Motor neuron (in vitro differentiated cells): ENCODE data around the gene MDM2. TPM values are rescaled to one million over a fixed set of nuclear protein-coding genes. Genes with fewer than 3 reads are reported as not detected.
A peak's percentile ranks its signal among the peaks of the same experiment; 100 is the strongest.

Source experiments
- ATAC-seq, 8 experiments: fragments of 200-7000 bp; cut with Tn5 transposase; replicated peaks in 6 of 8; 2 replicates each; pipeline ENCODE4 v1.8.0; 2021; ENCODE audit warnings: mild to moderate bottlenecking in 8 of 8, moderate library complexity in 8 of 8
- H3K27ac ChIP-seq, 2 donors: fragments of 250-450 bp; sonication (Bioruptor Pico); 2 replicates each; pipeline ENCODE4 v1.9.0; 2021; ENCODE audit warnings: antibody characterized with exemption in 2 of 2, mild to moderate bottlenecking in 2 of 2, moderate library complexity in 1 of 2
- H3K4me1 ChIP-seq, 2 donors: fragments of 250-450 bp; sonication (Bioruptor Pico); replicated peaks in 1 of 2; 2 replicates each; pipeline ENCODE4 v1.6.1; 2021; ENCODE audit warnings: antibody characterized with exemption in 2 of 2, mild to moderate bottlenecking in 2 of 2, moderate library complexity in 1 of 2
- H3K4me3 ChIP-seq, 5 donors: fragments of 250-450 bp; sonication (Bioruptor Pico); 2 replicates each; pipeline ENCODE4 v1.9.0; 2021; ENCODE audit warnings: antibody characterized with exemption in 5 of 5, mild to moderate bottlenecking in 5 of 5, moderate library complexity in 4 of 5
- WGBS, 10 experiments: fragments of 450-650 bp; shearing (Covaris generic); methylation state at CpG; one replicate each; pipeline ENCODE4 v1.0.0; 2022; 5-methylcytosine and 5-hydroxymethylcytosine counted together
- in situ Hi-C, 9 experiments: fragments of 400-800 bp; cut with MboI; loops; one replicate each; pipeline ENCODE4 v1.15.0; 2021; ENCODE audit warnings: low sequenced_read_pairs in 9 of 9, low pct_unique_long_range_greater_than_20kb in 2 of 9; ENCODE audit not compliant: unreplicated experiment in 9 of 9
- total RNA-seq, 8 experiments: library from RNA; unstranded; fragments of 300-600 nt; gene quantifications; 2 replicates each; pipeline versions ENCODE4 v1.2.3 to v1.2.4, GENCODE V29; 2022

Gene MDM2
- total RNA-seq, 8 experiments from 2014 or later, result 33.6 to 384 (median 99.5) TPM

DNA sequence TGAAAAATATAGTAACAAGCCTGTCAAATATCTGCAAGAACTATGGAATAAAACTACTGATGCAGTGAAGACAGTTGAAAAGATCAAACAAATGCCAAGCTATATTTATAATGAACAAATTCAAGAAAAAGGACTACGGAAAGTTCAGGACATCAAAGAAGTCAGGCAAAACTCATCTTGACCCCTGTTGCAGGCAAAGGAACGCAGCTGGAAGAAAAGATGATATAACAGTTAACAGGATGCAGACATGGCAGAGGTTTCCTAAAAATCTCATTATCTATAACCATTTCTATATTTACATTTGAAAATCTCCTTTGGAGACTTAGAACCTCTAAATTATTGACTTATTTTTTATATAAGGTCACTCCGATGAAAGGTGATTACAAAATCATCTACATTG lies 34.1 kb downstream of the MDM2 start:
- no peak for ATAC-seq

DNA sequence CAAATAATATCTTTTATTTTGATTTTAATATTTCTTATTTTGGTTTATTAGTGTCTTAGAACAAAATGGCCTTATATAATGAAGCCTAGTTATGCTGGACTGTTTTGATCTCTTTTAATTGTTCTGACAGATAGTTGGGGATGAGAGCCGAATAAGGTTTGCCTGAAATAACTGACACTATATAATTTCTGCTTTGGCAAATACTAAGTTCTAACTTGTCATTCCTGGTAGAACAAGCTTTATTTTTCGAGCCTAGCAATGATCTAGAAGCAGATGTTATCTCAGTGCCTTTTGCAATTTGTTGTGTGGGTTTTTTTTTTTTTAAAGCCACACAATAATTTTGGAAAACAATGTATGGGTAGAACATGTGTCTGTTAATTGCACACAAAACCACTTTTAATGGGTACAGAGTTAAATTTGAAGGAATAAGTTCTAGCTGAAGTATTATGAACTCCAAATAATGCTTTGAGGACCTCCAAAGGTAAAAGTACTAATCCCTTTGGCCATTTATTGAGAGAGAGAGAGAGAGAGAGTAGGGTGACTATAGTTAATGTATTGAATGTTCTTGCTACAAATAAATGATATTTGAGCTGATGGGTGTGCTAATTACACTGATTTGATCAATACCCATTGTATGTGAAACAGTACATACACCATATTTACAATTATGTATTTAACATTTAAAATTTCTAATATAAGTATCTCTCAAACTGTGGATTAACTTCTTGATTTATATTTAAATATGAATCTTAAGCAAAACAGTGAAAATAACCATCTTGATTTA lies 35.0 kb downstream of the MDM2 start:
- Histone ChIP-seq H3K27ac (no peak overlapping the region), H3K4me1 (no peaks in the 10 kb centered on the region), H3K4me3 (no peak overlapping the region)
- 35 to 100% (median 85%) methylated on average over 1 to 2 of the region's 2 CpGs for WGBS, 10 experiments
- in situ Hi-C loops, result no loop called here
- no peak for ATAC-seq

More for the DNA sequence above, 34.1 kb downstream of the MDM2 start:
- Histone ChIP-seq H3K4me3 (no peak overlapping the region), H3K27ac (no peak overlapping the region), H3K4me1 (no peaks in the 10 kb centered on the region)
- in situ Hi-C loops, result no loop called here
- 70 to 100% (median 94%) methylated on average over 1 to 3 of the region's 3 CpGs for WGBS, 10 experiments

DNA sequence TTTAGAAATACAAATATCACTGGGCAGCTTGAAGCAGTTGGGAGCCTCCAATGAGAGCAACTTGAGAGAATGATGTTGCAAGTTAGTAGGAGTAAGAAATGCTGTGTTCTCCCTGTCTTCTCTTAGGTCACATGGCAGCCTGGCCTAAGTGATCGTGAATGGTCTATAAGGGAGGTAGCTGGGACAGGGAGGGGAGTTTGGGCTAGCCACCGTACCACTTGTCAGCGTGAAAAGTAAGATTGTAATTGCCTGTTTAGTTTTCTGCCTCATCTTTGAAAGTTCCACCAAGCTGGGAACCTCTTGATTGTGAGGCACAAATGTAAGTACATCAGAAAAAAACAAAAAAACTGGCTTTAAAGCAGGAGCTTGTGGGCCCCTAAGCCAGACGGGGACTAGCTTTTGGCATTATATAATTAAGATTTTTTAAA lies 36.4 kb downstream of the MDM2 start:
- peak in 2 of 8 experiments; percentile 0 to 27 for ATAC-seq
- in situ Hi-C loops, result no loop called here
- Histone ChIP-seq H3K27ac (no peak overlapping the region), H3K4me3 (no peak overlapping the region), H3K4me1 (no peaks in the 10 kb centered on the region)
- WGBS, 10 experiments, result 63 to 100% (median 93%) methylated on average over 1 to 4 of the region's 4 CpGs; no CpG with 5 or more reads in 2 of the 10 experiments

DNA sequence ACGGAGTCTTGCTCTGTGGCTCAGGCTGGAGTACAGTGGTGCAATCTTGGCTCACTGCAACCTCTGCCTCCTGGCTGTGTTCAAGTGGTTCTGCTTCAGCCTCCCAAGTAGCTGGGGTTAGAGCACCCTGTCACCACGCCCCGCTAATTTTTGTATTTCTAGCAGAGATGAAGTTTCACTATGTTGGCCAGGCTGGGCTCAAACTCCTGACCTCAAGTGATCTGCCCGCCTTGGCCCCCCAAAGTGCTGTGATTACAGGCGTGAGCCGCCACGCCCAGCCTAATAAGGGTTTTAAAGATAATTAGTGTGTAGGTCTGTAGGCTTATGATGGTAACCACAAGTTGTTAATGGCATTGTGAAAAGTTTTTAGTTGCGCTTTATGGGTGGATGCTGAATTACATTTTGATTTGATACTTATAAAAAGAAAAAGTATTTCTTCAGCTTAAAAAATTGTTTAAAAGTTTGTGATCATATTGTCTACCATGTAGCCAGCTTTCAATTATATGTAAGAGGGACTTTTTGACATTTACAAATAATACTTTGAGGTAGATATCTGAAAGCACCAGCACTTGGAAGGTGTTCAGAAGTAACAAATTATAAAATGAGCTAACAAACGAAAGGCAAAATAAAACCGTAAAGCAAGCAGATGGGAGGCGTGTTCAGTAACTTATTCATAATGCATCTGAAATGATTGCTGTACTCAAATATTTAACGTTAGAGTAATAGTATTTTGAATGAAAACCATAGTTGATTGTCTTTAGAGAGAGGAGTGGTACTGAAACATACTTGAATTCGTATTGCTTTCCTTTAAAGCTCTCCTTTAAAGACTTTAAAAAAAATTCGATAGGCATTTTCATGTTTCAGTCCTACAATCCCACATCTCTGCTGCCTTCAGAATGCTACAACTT lies 37.1 kb downstream of the MDM2 start:
- H3K4me3 ChIP-seq, result no peak overlapping the region
- H3K4me1 ChIP-seq, result no peaks in the 10 kb centered on the region
- H3K27ac ChIP-seq, result no peak overlapping the region
- peak in 2 of 8 experiments; percentile 1 to 39 for ATAC-seq
- in situ Hi-C loops, result no loop called here
- WGBS, 10 experiments, result 70 to 100% (median 89%) methylated on average over 4 to 14 of the region's 14 CpGs

DNA sequence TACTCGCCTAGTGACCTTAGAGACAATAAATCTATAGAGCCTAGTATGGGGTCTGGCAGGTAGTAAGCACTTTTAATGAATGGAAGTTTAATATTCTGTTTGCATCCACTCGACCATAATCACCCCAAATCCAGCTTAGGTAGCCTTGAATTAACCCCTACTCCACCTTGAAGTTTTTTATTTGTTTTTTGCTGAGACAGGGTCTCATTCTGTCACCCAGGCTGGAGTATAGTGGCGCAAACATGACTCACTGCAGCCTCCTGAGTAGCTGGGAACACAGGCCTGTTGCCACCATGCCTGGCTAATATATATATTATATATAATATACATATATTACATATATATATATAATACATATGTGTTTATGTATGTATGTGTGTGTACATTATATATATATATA lies 38.8 kb downstream of the MDM2 start:
- Histone ChIP-seq H3K4me3 (no peak overlapping the region), H3K4me1 (no peaks in the 10 kb centered on the region), H3K27ac (no peak overlapping the region)
- in situ Hi-C loops, result no loop called here
- no peak for ATAC-seq
- WGBS, 10 experiments, result 78 to 100% (median 89%) methylated on average over 1 to 3 of the region's 3 CpGs; no CpG with 5 or more reads in 3 of the 10 experiments

DNA sequence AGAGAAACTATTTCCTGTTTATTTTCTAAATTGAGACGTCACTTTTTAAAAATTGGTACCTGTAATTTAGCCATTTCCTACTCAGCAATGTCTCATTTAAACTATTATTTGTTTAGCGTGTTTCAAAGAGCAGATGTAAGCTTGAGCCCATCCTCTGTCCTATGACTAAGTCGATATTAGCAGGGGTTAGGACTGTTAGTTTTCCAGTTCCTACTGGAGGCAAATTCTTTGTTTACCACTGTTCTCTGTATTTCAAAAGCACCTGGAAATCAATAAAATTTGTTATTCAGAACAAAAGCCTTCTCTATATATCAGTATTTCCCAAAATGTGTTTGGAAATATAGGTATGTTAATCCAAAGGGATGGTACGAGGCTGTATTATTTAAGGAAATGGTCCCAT lies 42.4 kb downstream of the MDM2 start:
- in situ Hi-C loops, result loop anchor here in 1 of 9 experiments (25.0 kb wide), 1 partner anchor 237 kb away; no protein-coding TSS in a partner anchor
- Histone ChIP-seq H3K4me3 (no peak overlapping the region), H3K27ac (no peak overlapping the region), H3K4me1 (no peaks in the 10 kb centered on the region)
- WGBS, 10 experiments, result 33 to 100% (median 80%) methylated on average over 1 to 4 of the region's 4 CpGs
- no peak for ATAC-seq

DNA sequence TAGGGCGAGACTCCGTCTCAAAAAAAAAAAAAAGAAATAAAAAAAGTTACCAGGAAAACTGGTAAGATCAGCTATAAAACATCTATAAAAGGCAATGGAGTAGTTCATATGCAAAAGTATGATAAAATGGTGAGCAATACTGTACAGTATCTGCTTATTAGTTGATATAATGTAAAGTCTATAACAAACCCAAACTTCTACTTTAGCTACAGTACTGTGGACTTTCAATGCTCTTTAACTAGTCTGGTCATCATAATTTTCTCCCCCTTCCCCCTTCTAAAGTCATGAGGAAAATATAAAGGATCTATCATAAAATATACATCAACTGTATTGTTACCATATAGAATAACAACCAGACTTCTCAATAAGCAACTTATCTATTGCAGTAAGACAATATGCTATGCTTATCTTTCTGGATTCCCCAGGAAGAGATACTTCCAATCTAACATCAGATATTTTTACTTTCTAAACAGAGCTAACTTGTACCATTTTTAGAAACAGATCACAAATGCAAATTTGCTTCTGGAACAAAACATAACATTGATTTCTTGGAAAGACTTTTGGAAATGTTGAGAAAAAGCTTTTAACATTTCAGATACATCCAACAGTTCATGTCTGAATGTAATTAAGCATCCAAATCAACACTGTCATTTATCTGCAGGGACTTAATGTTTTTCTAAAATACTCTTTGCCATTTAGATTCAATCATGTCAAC lies 43.8 kb downstream of the MDM2 start:
- ATAC-seq, result peak in 2 of 8 experiments; percentile 2 to 3
- in situ Hi-C loops, result loop anchor here in 1 of 9 experiments (25.0 kb wide), 1 partner anchor 236 kb away; no protein-coding TSS in a partner anchor
- 90 to 100% (median 100%) methylated on average over 1 to 2 of the region's 2 CpGs; no CpG with 5 or more reads in 5 of the 10 experiments for WGBS, 10 experiments
- no peak overlapping the region for H3K4me3 ChIP-seq
- H3K27ac ChIP-seq, result no peak overlapping the region
- no peaks in the 10 kb centered on the region for H3K4me1 ChIP-seq

DNA sequence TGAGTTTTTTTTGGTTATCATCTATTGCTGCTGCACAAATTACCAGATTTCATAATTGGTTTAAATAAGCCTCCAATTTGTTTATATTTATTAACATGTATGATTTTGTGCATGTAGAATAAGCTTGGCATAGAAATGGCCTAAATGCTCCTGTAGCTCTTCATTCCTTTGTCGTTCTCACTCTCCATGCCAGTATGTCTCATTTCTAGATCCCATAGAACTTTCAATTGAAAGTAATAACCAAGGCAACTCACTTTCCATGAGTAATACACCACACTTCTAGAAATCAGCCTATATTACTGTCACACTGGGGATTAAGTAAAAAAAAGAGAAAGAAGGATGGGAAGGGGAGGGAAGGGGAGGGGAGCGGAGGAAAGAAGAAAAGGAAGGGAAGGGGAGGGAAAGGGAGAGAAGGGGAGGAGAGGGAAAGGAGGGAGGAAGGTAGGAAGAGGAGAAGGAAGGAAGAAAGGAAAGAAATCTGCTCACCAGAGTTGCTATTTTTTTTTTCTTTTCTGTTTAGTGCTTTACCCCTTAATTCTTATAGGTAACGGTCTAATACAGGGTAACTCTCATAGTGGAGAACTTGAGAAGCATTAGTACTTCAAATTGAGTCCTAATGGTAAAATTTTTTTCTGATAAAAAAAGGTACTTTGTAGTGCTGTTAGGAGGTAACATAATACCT lies 45.6 kb downstream of the MDM2 start:
- in situ Hi-C loops, result loop anchor here in 1 of 9 experiments (25.0 kb wide), 1 partner anchor 234 kb away; no protein-coding TSS in a partner anchor
- H3K27ac ChIP-seq, result no peak overlapping the region
- no peak for ATAC-seq
- 79 to 100% (median 100%) methylated on average over 1 to 2 of the region's 3 CpGs; no CpG with 5 or more reads in 5 of the 10 experiments for WGBS, 10 experiments
- H3K4me3 ChIP-seq, result no peak overlapping the region
- H3K4me1 ChIP-seq, result no peaks in the 10 kb centered on the region

DNA sequence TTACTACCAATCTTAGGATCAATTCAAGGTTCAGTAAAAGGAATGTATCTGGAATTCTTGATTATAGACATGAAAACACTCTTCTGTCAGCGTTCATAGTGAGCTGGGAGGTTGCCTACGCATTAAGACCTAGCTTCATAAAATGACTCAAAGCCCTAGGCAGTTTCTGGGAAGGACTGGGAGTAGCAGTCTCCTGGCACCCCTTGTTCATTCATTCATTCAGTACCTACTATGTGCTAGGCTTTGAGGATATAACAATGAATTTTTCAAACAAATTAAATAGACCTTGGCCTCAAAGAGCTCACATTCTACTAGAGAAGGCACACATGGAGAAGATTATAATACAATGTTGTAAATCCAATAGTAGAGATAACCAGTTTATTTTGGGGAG lies 46.1 kb downstream of the MDM2 start:
- WGBS, 10 experiments, result 31 to 100% (median 74%) methylated on average over 1 to 2 of the region's 2 CpGs; no CpG with 5 or more reads in 2 of the 10 experiments
- ATAC-seq, result peak in 2 of 8 experiments; percentile 1
- in situ Hi-C loops, result loop anchor here in 1 of 9 experiments (25.0 kb wide), 1 partner anchor 233 kb away; no protein-coding TSS in a partner anchor
- Histone ChIP-seq H3K27ac (no peak overlapping the region), H3K4me1 (no peaks in the 10 kb centered on the region), H3K4me3 (no peak overlapping the region)

DNA sequence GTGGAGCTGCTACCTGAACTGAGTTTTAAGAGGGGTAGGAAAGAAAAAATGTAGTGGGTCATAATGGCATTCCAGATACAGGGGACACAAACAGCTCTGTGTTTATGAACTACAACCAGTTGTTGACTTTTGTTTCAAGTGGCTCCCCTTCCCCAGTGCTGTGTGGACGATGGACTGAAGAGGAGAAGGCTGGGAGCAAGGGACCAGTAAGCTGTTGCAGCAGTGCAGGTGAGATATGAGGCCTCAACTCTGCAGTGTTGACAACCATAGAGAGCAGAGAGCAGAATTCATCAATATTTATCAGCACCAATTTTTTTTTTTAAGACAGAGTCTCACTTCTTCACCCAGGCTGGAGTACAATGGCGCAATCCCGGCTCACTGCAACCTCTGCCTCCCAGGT lies 46.6 kb downstream of the MDM2 start:
- WGBS, 10 experiments, result 83 to 100% (median 100%) methylated on average over 1 to 2 of the region's 3 CpGs; no CpG with 5 or more reads in 2 of the 10 experiments
- H3K4me3 ChIP-seq, result no peak overlapping the region
- in situ Hi-C loops, result loop anchor here in 1 of 9 experiments (25.0 kb wide), 1 partner anchor 233 kb away; no protein-coding TSS in a partner anchor
- ATAC-seq, result peak in 1 of 8 experiments; percentile 3
- H3K4me1 ChIP-seq, result no peaks in the 10 kb centered on the region
- no peak overlapping the region for H3K27ac ChIP-seq

DNA sequence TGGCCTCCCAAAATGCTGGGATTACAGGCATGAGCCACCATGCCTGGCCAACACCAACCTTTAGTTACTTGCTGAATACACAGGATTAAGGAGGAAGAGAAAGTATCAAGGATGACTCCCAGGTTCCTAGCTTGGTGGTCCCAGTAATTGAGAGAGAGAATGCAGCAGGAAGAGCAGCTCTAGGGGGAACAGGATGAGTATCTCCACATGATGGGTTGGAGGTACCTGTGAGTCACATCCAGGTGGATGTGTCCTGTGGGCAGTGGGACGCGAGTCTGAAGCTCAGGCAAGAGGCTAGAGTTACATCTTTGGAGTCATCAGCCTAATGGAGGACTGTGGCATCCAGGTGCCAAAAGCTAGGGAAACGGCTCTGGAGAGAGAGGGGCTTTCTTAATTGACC lies 47.1 kb downstream of the MDM2 start:
- in situ Hi-C loops, result loop anchor here in 1 of 9 experiments (25.0 kb wide), 1 partner anchor 232 kb away; no protein-coding TSS in a partner anchor
- H3K4me1 ChIP-seq, result no peaks in the 10 kb centered on the region
- no peak overlapping the region for H3K27ac ChIP-seq
- WGBS, 10 experiments, result 50 to 96% (median 91%) methylated on average over 1 to 3 of the region's 3 CpGs; no CpG with 5 or more reads in 6 of the 10 experiments
- no peak for ATAC-seq
- H3K4me3 ChIP-seq, result no peak overlapping the region

DNA sequence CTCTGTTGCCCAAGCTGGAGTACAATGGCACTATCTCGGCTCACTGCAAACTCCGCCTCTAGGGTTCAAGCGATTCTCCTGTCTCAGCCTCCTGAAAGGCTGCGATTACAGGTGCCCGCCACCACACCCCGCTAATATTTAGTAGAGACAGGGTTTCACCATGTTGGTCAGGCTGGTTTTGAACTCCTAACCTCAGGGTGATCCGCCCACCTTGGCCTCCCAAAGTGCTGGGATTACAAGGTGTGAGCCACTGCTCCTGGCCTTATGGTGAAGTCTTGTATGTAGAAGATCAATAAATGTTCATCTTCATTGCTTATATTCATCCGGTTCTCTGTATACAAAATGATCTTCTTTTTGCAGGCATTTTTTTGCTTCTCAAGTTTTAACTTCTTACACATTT lies 47.8 kb downstream of the MDM2 start:
- in situ Hi-C loops, result loop anchor here in 1 of 9 experiments (25.0 kb wide), 1 partner anchor 232 kb away; no protein-coding TSS in a partner anchor
- 63 to 100% (median 89%) methylated on average over 1 to 7 of the region's 8 CpGs; no CpG with 5 or more reads in 2 of the 10 experiments for WGBS, 10 experiments
- ATAC-seq, result no peak
- Histone ChIP-seq H3K27ac (no peak overlapping the region), H3K4me1 (no peaks in the 10 kb centered on the region), H3K4me3 (no peak overlapping the region)
